IPS-18c (cell line): ENCODE data around the gene LAMA2.
"Not testable (repeated sequence)": the region's sequence is repeated elsewhere in the genome, so short reads cannot be mapped to it uniquely, and the experiment has no call there.

Source experiments
- H3K4me3 ChIP-seq: 2 replicates; pipeline ENCODE4 v1.7.0; 2013; ENCODE audit warnings: low read depth, mild to moderate bottlenecking, low read length, moderate library complexity; ENCODE audit not compliant: insufficient read depth
- H3K9me3 ChIP-seq: one replicate; pipeline ENCODE4 v1.6.1; 2013; ENCODE audit warnings: mild to moderate bottlenecking, low read length, moderate library complexity; ENCODE audit not compliant: control insufficient read depth, insufficient read depth

Gene LAMA2

DNA sequence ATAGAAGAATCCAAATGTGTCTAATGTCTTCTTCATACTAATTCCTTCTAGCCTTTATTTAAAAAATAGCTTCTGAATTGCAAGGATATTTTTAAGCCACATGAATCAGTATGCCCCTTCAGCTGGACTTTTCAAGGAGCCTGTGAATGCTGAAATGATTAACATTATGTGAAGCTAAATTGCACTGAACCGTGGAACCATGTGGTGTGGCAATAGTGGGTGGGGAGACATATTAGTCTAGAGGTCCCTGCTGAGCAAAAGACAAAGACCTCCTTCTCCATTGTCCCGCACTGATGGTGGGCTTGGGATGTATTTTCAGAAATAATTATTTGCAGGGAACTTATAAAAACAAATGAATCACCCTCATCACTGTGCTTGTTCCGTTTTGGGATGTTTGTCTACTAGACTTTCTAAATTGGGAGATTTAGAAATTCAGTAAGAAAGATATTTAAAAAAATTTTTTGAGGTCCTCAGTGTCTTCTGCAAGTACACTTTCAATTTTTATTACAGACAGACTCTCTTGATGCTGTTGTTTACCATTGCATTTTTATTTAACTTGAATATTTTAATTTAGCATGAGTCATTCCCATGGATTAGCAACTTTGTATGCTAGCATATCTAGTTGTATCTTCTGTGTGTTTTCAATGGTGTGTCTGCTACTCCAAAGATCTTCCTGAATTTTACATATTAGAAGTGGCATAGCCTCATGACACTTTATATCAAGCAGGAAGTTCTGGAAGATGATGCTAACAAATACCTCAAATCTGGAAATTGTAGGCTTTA is 238.1 kb downstream of the LAMA2 start:
- Histone ChIP-seq H3K9me3 (no peaks in the 10 kb centered on the region), H3K4me3 (no peak overlapping the region)

- H3K4me3 ChIP-seq: no peak overlapping the region
- no peaks in the 10 kb centered on the region for H3K9me3 ChIP-seq
Observed at GRCh38 chr6:129124347-129124746, 241.4 kb downstream of the LAMA2 start.

DNA sequence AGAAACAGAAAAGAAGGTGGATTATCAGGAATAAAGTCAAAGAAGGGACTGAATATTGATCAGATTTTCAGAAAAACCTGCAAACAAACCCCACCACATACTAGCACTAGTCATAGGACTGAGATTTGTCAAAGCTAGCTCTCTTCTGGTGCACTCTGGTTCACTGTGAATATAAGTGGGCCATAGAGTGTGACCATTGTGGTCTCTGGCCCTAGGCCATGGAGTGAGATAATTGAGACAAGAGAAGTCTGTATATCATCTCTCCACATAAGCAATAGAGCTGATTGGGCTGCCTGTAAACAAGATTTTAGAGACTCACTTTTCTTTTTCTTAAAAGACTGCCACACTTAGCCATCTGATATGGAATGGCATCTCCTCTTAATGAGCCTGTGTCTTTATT is 247.2 kb downstream of the LAMA2 start:
- Histone ChIP-seq H3K4me3 (no peak overlapping the region), H3K9me3 (no peaks in the 10 kb centered on the region)

DNA sequence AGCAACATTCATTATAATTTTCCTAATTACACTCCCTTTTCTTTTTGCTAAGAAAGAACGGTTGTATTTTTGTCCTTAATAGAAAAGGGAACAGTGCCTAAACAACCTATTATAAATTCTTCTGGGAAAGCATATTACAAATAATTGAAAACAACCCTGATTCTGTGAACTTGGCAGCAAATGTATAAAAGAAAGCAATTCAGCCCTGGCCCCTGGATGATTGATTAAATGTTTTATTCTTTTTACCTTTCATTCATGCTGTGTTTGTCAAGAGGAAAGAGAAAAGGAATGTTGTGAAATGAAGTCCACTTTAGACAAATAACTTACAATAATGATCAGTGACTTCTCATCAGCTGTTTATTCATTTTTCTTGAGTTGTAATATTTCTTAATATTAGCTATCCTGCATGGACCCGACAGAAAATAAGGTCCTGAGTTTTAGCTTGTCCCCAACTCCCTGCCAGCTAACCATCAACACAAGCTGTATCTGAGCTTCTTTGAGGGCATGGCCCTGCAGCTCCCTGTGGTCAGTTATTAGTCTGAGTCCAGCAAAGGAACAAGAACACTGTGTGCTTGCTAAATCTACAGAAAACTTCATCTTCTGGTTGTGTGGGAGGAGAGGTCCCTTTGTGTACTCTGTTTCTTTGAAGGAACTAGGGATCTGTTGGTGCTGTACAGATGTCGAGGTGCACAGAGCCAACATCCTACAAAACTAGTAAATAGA is 248.2 kb downstream of the LAMA2 start:
- no peaks in the 10 kb centered on the region for H3K9me3 ChIP-seq
- H3K4me3 ChIP-seq: no peak overlapping the region

GRCh38 chr6:129133770-129134192 is 250.8 kb downstream of the LAMA2 start:
- Histone ChIP-seq H3K9me3 (no peaks in the 10 kb centered on the region), H3K4me3 (no peak overlapping the region)

- no peaks in the 10 kb centered on the region for H3K9me3 ChIP-seq
- no peak overlapping the region for H3K4me3 ChIP-seq
Observed at GRCh38 chr6:129134535-129134934, 251.6 kb downstream of the LAMA2 start.

DNA sequence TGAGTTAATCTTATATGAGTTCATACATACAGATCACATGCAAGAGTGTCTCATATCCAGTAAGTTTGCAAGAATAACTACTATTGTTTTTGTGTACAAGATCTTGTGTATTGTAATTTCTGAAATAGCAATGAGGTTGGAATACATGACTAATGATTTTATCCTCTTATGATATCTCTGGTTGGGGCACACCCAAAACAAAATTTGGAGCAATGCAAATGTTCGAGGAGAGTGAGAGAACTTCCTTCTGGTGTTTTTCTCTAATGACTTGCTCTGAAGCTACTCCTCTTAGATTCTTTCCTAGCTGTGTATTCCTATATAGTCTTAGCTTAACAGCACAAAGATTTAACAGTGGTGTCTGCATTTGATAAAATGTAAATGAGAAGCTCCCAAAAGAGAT is 252.5 kb downstream of the LAMA2 start:
- H3K4me3 ChIP-seq: no peak overlapping the region
- H3K9me3 ChIP-seq: no peaks in the 10 kb centered on the region

DNA sequence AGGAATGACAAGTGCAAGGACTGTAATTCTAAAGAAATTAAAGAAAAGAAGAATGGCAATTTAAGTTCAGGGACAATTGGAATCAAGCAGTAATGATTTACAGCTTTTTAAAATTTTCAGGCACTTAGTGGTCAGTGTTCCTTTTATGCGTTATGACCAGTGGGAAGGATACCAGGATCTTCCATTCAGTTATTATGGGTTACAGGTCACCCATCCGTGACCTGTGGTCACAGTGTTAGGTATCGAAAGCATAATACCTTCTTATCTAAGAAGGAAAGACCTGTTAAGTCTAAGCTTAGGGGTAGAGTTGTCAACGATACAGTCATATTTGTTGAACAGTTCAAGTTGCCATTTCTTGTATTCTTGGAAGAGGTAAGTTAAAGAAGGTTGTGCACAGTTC is 253.8 kb downstream of the LAMA2 start:
- Histone ChIP-seq H3K4me3 (no peak overlapping the region), H3K9me3 (no peaks in the 10 kb centered on the region)

DNA sequence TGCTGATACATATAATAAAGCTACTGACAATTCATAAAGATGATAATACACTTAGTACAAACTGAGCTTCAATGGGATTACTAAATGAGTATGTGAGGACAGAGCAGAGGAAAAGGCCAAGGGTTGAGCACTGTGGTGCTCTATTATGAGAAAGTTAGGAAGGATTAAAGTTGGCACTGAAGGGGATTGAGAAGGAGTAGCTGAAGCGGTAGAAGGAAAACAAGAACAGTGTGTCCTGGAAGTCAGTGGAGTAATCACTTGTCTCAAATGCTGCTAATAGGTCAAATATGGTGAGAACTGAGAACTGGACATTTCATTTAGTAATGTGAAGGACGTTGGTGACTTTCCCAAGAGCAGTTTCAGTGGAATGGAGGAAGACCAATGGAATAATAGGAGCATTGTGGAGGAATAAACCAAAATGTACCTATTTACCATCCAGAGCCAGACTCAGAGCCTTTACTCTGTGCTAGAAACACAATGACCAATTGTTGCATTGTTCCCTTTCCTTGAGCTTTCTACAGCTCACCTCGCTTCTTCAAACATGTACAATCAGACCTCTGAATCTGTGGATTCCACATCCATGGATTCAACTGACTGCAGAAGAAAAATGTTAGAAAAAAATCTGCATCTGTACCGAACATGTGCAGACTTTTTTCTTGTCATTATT is 255.9 kb downstream of the LAMA2 start:
- H3K9me3 ChIP-seq: no peaks in the 10 kb centered on the region
- no peak overlapping the region for H3K4me3 ChIP-seq

- Histone ChIP-seq H3K9me3 (no peaks in the 10 kb centered on the region), H3K4me3 (no peak overlapping the region)
Observed at GRCh38 chr6:129140526-129140925, 257.6 kb downstream of the LAMA2 start.

DNA sequence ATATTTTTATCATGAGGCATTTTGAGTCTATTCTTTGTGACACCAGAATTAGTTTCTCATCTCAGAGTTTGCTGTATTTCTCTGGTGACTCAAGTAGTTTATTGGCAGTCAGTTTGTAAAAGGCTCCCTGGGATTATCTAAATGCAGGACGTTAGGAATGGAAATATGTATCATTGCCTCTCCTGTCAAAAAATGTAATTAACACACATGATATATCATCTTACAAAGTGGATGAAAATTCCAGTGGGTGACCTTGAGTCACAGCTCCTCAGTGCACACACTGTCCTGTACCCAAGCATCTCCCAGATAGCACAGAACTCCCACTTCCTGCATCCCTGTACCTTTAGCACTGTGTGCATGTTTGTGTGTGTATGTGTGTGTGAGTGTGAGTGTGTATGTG is 258.6 kb downstream of the LAMA2 start:
- no peaks in the 10 kb centered on the region for H3K9me3 ChIP-seq
- H3K4me3 ChIP-seq: no peak overlapping the region

GRCh38 chr6:129146902-129147301 is 264.0 kb downstream of the LAMA2 start:
- no peak overlapping the region for H3K4me3 ChIP-seq
- H3K9me3 ChIP-seq: no peaks in the 10 kb centered on the region

- no peaks in the 10 kb centered on the region for H3K9me3 ChIP-seq
- H3K4me3 ChIP-seq: no peak overlapping the region
Observed at GRCh38 chr6:129150507-129150906, 267.6 kb downstream of the LAMA2 start.

GRCh38 chr6:129153257-129153656 is 270.3 kb downstream of the LAMA2 start:
- H3K4me3 ChIP-seq: no peak overlapping the region
- H3K9me3 ChIP-seq: no peaks in the 10 kb centered on the region

GRCh38 chr6:129159242-129159641 is 276.3 kb downstream of the LAMA2 start:
- not testable (repeated sequence) for H3K4me3 ChIP-seq, H3K9me3 ChIP-seq

DNA sequence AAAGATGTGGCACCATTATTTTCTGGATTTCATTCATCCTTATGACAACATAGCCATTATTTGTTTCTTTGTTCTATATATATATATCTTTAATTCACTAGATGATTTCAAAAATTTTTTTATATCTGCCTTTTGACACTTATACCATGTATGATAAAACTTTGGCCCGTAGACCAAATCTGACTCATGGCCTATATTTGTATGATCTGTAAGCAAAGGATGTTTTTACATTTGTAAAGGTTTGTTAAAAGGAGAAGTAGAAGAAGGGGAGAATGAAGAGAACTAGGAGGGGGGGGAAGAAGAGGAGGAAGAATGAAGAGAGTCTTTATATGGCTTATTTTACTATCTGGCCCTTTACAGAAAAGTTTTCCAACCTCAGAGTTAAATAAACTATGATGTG is 279.7 kb downstream of the LAMA2 start:
- H3K9me3 ChIP-seq: no peaks in the 10 kb centered on the region

GRCh38 chr6:129163551-129163950 is 280.6 kb downstream of the LAMA2 start:
- no peaks in the 10 kb centered on the region for H3K9me3 ChIP-seq
- no peak overlapping the region for H3K4me3 ChIP-seq

More for the DNA sequence above, 279.7 kb downstream of the LAMA2 start:
- no peak overlapping the region for H3K4me3 ChIP-seq

- Histone ChIP-seq H3K9me3 (no peaks in the 10 kb centered on the region), H3K4me3 (no peak overlapping the region)
Observed at GRCh38 chr6:129164032-129164431, 281.1 kb downstream of the LAMA2 start.
